Activated CD8-positive, alpha-beta memory T cell treated with anti-CD3 and anti-CD28 coated beads, Interleukin-2, amount 50 U/mL, for 48 hours (primary cell): Measurements from ENCODE around the gene EPGN.
A peak's percentile ranks its signal among the peaks of the same experiment; 100 is the strongest.

Experiments
- DNase-seq: peaks from one replicate; pipeline ENCODE4 v3.0.0-alpha.2; 2020

EPGN gene

DNA sequence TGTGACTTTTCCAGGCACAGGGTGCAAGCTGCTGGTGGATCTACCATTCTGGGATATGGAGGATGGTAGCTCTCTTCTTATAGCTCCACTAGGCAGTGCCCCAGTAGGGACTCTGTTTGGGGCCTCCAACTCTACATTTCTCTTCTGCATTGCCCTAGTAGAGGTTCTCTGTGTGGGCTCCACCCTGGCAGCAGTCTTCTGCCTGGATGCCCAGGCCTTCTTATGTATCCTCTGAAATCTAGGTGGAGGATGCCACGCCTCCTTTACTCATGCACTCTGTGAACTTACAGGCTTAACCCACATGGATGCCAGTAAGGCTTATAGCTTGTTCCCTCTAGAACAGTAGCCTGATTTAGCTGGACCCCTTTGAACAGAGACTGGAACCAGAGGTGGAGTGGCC, 35.8 kb downstream of the EPGN start:
- no peak for DNase-seq

DNA sequence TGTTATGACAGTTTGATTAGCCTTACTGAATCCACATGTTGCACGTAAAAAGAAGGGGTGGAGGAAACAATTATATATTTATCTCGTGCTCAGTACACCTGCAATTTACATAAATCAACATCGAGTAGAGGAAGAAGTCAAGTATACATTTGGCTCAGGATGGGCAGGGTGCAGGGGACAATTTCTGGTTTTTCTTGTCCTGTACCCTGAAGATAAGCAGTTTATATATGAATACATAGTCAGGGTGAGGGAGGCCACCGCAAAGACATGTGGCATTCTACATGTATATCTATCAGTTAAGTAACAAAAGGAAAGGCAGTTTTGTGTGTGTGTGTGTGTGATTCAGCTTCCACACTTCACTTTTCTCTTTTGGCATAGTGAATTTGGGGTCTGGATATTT, 45.6 kb downstream of the EPGN start:
- no peak for DNase-seq

DNA sequence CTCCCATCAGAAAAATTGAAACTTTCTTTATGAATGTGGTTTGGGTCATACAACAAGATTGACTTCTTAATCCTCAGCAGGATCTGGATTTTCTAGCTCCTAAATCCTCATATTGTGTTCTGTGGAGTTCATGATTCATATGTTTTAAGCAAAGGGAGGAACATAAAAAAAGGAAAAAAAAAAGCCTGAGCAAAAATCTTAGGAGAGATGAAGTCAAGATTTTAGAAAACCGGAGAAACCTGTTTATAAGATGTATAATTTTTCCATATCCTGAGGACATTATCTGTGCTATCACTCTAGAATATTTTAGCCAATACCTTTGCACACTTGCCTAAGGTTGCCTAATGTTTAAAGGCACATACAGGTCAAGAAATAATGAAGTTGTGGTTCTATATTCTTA, 49.7 kb downstream of the EPGN start:
- DNase-seq: no peak

GRCh38 chr4:74361671-74362070, 53.4 kb downstream of the EPGN start:
- no peak for DNase-seq

DNA sequence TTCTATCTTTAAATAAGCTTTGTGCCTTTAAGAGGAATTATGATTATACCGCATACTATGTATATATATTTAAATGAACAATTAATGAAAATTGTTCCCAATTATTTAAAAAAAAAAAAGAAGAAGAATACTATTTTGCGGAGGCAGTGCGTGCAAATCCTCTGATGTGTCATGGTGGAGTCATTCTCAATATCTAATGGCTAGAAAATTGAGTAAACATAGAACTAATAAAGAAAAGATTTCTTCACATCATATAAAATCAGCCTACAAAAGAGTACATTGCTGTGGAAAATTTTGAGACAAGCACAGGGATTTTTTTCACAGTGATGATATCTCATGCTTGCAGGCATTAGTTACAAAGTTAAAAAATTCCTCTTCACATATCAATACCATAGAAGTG, 54.1 kb downstream of the EPGN start:
- DNase-seq: no peak

GRCh38 chr4:74364256-74364651, 56.0 kb downstream of the EPGN start:
- DNase-seq: no peak

GRCh38 chr4:74364652-74365491, 56.6 kb downstream of the EPGN start, which contains the start of gene EREG:
Gene EREG, plus strand, starts transcription at chr4:74365145. Its CDS starts 164 bp downstream, at chr4:74365309.
- DNase-seq: peak; percentile 57

DNA sequence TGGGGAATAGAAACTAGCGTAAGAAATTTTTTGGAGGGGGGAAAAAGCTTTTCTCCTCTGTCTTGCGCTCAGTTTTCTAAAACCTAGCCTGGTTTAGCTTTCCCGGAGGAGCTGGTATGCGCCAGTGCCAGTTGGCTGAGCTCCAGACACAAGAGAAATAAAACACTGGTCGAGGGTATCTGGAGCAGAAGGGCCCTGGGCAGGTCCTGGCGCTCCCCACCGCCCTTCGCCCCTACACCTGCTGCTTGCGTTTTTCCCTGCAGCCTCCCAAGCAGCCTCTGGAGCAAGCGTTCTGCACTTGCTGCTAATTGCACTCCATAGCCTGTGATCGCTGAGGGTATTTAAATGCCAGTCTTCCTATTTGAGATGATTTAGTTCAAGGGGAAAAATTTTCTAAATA, 57.5 kb downstream of the EPGN start:
- no peak for DNase-seq
